Smooth muscle cell (in vitro differentiated cells): ENCODE data around the gene DEFB123. TPM values are rescaled to one million over a fixed set of nuclear protein-coding genes. Genes with fewer than 3 reads are reported as not detected.
A peak's percentile ranks its signal among the peaks of the same experiment; 100 is the strongest.

Experiments
- DNase-seq: peaks from one replicate; lab custom pipeline; 2025; ENCODE audit not compliant: unreplicated experiment; lab: John Stamatoyannopoulos, UW
- H2AFZ ChIP-seq: fragments of 200-600 bp; sonication (generic); 2 replicates; pipeline ENCODE4 v1.6.0; 2016; ENCODE audit warnings: antibody characterized with exemption, low read depth, mild to moderate bottlenecking
- H3F3A ChIP-seq: fragments of 200-600 bp; sonication (generic); 2 replicates; pipeline ENCODE4 v1.6.0; 2017; ENCODE audit warnings: antibody characterized with exemption, low read depth
- H3K27ac ChIP-seq: fragments of 200-600 bp; sonication (generic); 2 replicates; pipeline ENCODE4 v1.5.1; 2016; ENCODE audit warnings: low read depth, mild to moderate bottlenecking
- H3K27me3 ChIP-seq: fragments of 200-600 bp; sonication (generic); 2 replicates; pipeline ENCODE4 v1.6.1; 2016; ENCODE audit warnings: low read depth, mild to moderate bottlenecking
- H3K36me3 ChIP-seq: fragments of 200-600 bp; sonication (generic); 2 replicates; pipeline ENCODE4 v1.5.1; 2016; ENCODE audit warnings: low read depth
- H3K4me1 ChIP-seq: fragments of 200-600 bp; sonication (generic); 2 replicates; pipeline ENCODE4 v1.5.1; 2016; ENCODE audit warnings: low read depth
- H3K4me2 ChIP-seq: fragments of 200-600 bp; sonication (generic); 2 replicates; pipeline ENCODE4 v1.6.0; 2016; ENCODE audit warnings: mild to moderate bottlenecking
- H3K4me3 ChIP-seq: fragments of 200-600 bp; sonication (generic); 2 replicates; pipeline ENCODE4 v1.5.1; 2016; ENCODE audit warnings: mild to moderate bottlenecking
- H3K79me2 ChIP-seq: fragments of 200-600 bp; sonication (generic); 2 replicates; pipeline ENCODE4 v1.6.0; 2016; ENCODE audit warnings: low read depth, mild to moderate bottlenecking
- H3K9ac ChIP-seq: fragments of 200-600 bp; sonication (generic); 2 replicates; pipeline ENCODE4 v1.6.0; 2016; ENCODE audit warnings: low read depth
- H3K9me3 ChIP-seq: fragments of 200-600 bp; sonication (generic); replicated peaks from 2 replicates; pipeline ENCODE4 v1.5.1; 2016; ENCODE audit warnings: low read depth
- H4K20me1 ChIP-seq: fragments of 200-600 bp; sonication (generic); 2 replicates; pipeline ENCODE4 v1.6.0; 2016; ENCODE audit warnings: low read depth
- WGBS: methylation state at CpG from one replicate; pipeline ENCODE4 v1.1.7; 2016; ENCODE audit warnings: low lambda C conversion rate; 5-methylcytosine and 5-hydroxymethylcytosine counted together
- polyA plus RNA-seq: library from polyadenylated mRNA; unstranded; fragments of >200 nt; fragmentation: Nextera tagmentation; extraction: Ambion mirVana; gene quantifications from 2 replicates; pipeline ENCODE4 v1.2.1, GENCODE V29; 2016
- total RNA-seq: library from RNA; depleted of rRNA; stranded (reverse); fragments of >200 nt; gene quantifications from 2 replicates; pipeline ENCODE4 v1.2.3, GENCODE V29; 2014
- TF ChIP-seq, protein P1 (sequence below): fragments of 200-600 bp; sonication (generic); IDR thresholded peaks from 2 replicates; pipeline ENCODE4 v1.5.1; 2017; ENCODE audit warnings: borderline replicate concordance, mild to moderate bottlenecking, antibody characterized with exemption; ENCODE audit not compliant: insufficient read depth, poor library complexity, severe bottlenecking

DEFB123 gene
- total and polyA plus RNA-seq, 2 experiments from 2014 or later: not detected

DNA sequence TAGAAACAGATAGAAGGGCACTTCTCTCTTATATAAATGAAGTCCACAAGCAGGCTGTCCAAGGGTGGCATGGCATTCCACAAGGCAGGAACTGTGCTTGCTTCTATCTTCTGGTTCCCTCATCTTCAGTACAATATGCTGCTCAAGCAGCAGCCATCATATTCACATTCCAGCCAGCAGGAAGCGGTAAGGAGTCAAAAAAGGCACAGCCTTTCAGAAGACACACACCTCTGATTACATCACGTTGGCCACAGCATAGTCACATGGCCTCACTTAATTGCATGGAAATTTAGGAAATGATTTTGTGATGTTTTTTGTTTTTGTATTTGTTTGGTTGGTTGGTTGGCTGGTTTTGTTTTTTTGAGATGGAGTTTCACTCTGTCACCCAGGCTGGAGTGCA, 53.7 kb downstream of the DEFB123 start:
- H4K20me1 ChIP-seq: no peaks in the 10 kb centered on the region
- WGBS: 29% methylated on average over 2 of the region's 2 CpGs
- no peaks in the 10 kb centered on the region for H3K27me3 ChIP-seq
- no peak for DNase-seq
- no peak overlapping the region for H3K27ac ChIP-seq
- H3K4me1 ChIP-seq: no peaks in the 10 kb centered on the region
- no peak overlapping the region for H2AFZ ChIP-seq
- no peaks in the 10 kb centered on the region for H3K79me2 ChIP-seq
- no peak overlapping the region for H3K4me2 ChIP-seq
- TF ChIP-seq, protein P1, sequence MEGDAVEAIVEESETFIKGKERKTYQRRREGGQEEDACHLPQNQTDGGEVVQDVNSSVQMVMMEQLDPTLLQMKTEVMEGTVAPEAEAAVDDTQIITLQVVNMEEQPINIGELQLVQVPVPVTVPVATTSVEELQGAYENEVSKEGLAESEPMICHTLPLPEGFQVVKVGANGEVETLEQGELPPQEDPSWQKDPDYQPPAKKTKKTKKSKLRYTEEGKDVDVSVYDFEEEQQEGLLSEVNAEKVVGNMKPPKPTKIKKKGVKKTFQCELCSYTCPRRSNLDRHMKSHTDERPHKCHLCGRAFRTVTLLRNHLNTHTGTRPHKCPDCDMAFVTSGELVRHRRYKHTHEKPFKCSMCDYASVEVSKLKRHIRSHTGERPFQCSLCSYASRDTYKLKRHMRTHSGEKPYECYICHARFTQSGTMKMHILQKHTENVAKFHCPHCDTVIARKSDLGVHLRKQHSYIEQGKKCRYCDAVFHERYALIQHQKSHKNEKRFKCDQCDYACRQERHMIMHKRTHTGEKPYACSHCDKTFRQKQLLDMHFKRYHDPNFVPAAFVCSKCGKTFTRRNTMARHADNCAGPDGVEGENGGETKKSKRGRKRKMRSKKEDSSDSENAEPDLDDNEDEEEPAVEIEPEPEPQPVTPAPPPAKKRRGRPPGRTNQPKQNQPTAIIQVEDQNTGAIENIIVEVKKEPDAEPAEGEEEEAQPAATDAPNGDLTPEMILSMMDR: peak; percentile 40
- no peaks in the 10 kb centered on the region for H3F3A ChIP-seq
- H3K9me3 ChIP-seq: no peaks in the 10 kb centered on the region
- no peak overlapping the region for H3K9ac ChIP-seq
- H3K36me3 ChIP-seq: no peaks in the 10 kb centered on the region
- no peak overlapping the region for H3K4me3 ChIP-seq

DNA sequence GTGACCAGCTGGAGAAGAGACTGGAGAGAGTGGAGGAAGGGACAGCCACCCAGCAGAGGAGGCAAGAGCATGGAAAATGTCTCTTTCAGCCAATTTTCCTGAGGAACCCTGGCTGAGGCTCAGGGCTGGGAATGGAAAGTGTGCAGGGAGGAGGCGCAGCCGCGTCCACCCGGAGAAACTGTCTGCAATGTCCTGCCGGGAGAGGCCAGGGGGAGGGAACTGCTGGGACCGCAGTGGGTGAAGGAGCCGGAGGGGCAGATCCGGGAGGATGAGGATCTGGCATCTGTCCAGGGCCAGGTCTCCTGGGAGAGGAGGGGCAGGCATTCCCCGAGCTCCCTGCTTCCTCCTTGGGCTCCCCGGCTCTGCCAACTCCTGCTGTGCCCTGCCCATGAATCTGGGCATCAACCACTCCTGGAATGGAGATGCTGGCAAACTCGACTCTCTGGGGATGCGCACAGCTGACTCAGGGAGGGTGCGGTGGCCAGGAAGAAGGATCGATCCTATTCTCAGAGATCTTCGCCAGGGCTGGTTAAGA, 56.4 kb downstream of the DEFB123 start:
- Histone ChIP-seq H3K36me3 (no peaks in the 10 kb centered on the region), H3K4me1 (no peaks in the 10 kb centered on the region), H4K20me1 (no peaks in the 10 kb centered on the region), H3K4me2 (peak overlapping the region; percentile 29), H3K27me3 (no peaks in the 10 kb centered on the region), H3K27ac (peak overlapping the region; percentile 20), H3K9me3 (no peaks in the 10 kb centered on the region), H3F3A (no peaks in the 10 kb centered on the region), H3K9ac (no peak overlapping the region), H3K4me3 (no peak overlapping the region), H3K79me2 (no peaks in the 10 kb centered on the region), H2AFZ (no peak overlapping the region)
- WGBS: 55% methylated on average over 15 of the region's 15 CpGs
- DNase-seq: no peak
- TF ChIP-seq, protein P1: no peak

DNA sequence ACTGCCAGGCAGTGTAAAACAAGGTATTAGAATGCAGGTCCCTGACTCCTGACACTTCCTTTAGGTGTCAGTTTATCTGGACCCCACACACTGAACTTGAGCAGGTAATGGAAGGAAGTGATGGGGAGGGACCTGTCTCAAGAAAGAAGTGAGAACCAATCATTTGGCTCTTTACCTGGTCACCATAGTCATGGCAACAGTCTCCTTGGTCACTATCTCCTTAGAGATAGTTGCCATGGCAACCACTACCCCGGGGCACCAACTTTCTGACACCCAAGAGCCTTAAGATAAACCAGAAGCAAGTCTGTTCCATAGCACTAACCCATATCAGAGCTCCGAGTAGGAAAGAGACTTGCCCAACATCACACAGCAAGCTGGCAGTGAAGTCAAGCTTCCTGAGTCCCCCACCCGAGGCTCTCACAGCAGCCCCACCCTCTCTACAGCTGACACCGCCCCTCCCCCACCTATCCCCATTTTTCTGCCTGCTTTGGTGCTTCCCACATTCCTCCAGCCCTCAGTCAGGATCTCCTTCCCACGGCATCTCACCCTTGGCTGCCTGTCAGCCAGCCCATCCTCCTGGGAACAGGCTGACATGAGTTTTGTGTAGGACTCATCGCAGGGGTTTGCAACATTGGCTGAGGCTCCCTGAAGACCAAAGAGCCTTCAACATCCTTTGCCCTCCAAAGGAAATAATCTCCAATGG, 57.6 kb downstream of the DEFB123 start:
- H3F3A ChIP-seq: no peaks in the 10 kb centered on the region
- WGBS: 41% methylated on average over 6 of the region's 6 CpGs
- no peak overlapping the region for H2AFZ ChIP-seq
- no peak for DNase-seq
- no peaks in the 10 kb centered on the region for H3K79me2 ChIP-seq
- H3K4me3 ChIP-seq: no peak overlapping the region
- H3K9ac ChIP-seq: no peak overlapping the region
- no peaks in the 10 kb centered on the region for H3K4me1 ChIP-seq
- no peak overlapping the region for H3K4me2 ChIP-seq
- no peaks in the 10 kb centered on the region for H4K20me1 ChIP-seq
- TF ChIP-seq, protein P1: no peak
- no peaks in the 10 kb centered on the region for H3K9me3 ChIP-seq
- H3K36me3 ChIP-seq: no peaks in the 10 kb centered on the region
- H3K27ac ChIP-seq: no peak overlapping the region
- H3K27me3 ChIP-seq: no peaks in the 10 kb centered on the region

Other genes starting within 250 kb of the DEFB123 start
- not detected in 2 replicates for gene DEFB115, start 183.0 kb upstream of the DEFB123 start, total RNA-seq
- gene DEFB115, start 183.0 kb upstream of the DEFB123 start, polyA plus RNA-seq: not detected in 2 replicates
- gene DEFB116, start 132.0 kb upstream of the DEFB123 start, total RNA-seq: not detected in 2 replicates
- gene DEFB116, start 132.0 kb upstream of the DEFB123 start, polyA plus RNA-seq: not detected in 2 replicates
- gene DEFB118, start 72.0 kb upstream of the DEFB123 start, total RNA-seq: not detected in 2 replicates
- not detected in 2 replicates for gene DEFB118, start 72.0 kb upstream of the DEFB123 start, polyA plus RNA-seq
- gene DEFB119, start 50.0 kb upstream of the DEFB123 start, total RNA-seq: not detected in 2 replicates
- gene DEFB119, start 50.0 kb upstream of the DEFB123 start, polyA plus RNA-seq: not detected in 2 replicates
- not detected in 2 replicates for gene DEFB121, start 34.4 kb upstream of the DEFB123 start, total RNA-seq
- not detected in 2 replicates for gene DEFB121, start 34.4 kb upstream of the DEFB123 start, polyA plus RNA-seq
- not detected in 2 replicates for gene DEFB124, start 34.5 kb downstream of the DEFB123 start, total RNA-seq
- not detected in 2 replicates for gene DEFB124, start 34.5 kb downstream of the DEFB123 start, polyA plus RNA-seq
- 0.85 TPM in 1 of 2 replicates, not detected in the other for gene REM1, start 34.7 kb downstream of the DEFB123 start, total RNA-seq
- gene REM1, start 34.7 kb downstream of the DEFB123 start, polyA plus RNA-seq: 1.1 and 1.4 TPM in 2 replicates
- 165 and 210 TPM in 2 replicates for gene HM13, start 73.8 kb downstream of the DEFB123 start, total RNA-seq
- gene HM13, start 73.8 kb downstream of the DEFB123 start, polyA plus RNA-seq: 336 and 397 TPM in 2 replicates
- gene ID1, start 164.7 kb downstream of the DEFB123 start, total RNA-seq: 396 and 414 TPM in 2 replicates
- 87.6 and 182 TPM in 2 replicates for gene ID1, start 164.7 kb downstream of the DEFB123 start, polyA plus RNA-seq
- not detected in 2 replicates for gene COX4I2, start 197.3 kb downstream of the DEFB123 start, total RNA-seq
- gene COX4I2, start 197.3 kb downstream of the DEFB123 start, polyA plus RNA-seq: 0.80 and 2.1 TPM in 2 replicates